Fibroblast of lung (primary cell): ENCODE measurements around the gene ADAMTS5. TPM values are rescaled to one million over a fixed set of nuclear protein-coding genes. Genes with fewer than 3 reads are reported as not detected.
A peak's percentile ranks its signal among the peaks of the same experiment; 100 is the strongest.

Experiments
- DNase-seq, 2 donors: peaks; one replicate each; pipeline versions ENCODE4 v3.0.0 to v3.0.0-alpha.2; 2010; ENCODE audit warnings: low read depth in 2 of 2
- H2AFZ ChIP-seq: 2 replicates; pipeline ENCODE4 v1.5.1; 2012; ENCODE audit warnings: low read length, control low read depth, inconsistent platforms
- H3K27ac ChIP-seq: 2 replicates; pipeline ENCODE4 v1.5.1; 2011; ENCODE audit warnings: low read length, control low read depth; ENCODE audit not compliant: insufficient read depth
- H3K27me3 ChIP-seq: 2 replicates; pipeline ENCODE4 v1.5.1; 2011; ENCODE audit warnings: mild to moderate bottlenecking, low read length; ENCODE audit not compliant: control insufficient read depth, insufficient read depth
- H3K36me3 ChIP-seq: 2 replicates; pipeline ENCODE4 v1.5.1; 2011; ENCODE audit warnings: low read length; ENCODE audit not compliant: control insufficient read depth, insufficient read depth
- H3K4me1 ChIP-seq: 2 replicates; pipeline ENCODE4 v1.5.1; 2011; ENCODE audit warnings: low read length; ENCODE audit not compliant: control insufficient read depth, insufficient read depth; ENCODE audit errors: extremely low read depth
- H3K4me2 ChIP-seq: 2 replicates; pipeline ENCODE4 v1.5.1; 2011; ENCODE audit warnings: low read length, control low read depth; ENCODE audit not compliant: insufficient read depth; ENCODE audit errors: extremely low read depth
- H3K4me3 ChIP-seq, 4 experiments: fragments of 200-600 bp in 1 of 4; sonication (generic) in 1 of 4; replicated peaks in 1 of 4; 2 replicates each; pipeline ENCODE4 v1.5.1; 2011 to 2016; ENCODE audit warnings: low read length in 4 of 4, low read depth in 3 of 4, mild to moderate bottlenecking in 3 of 4, control low read depth in 2 of 4, inconsistent platforms in 1 of 4, mixed read lengths in 1 of 4; ENCODE audit not compliant: insufficient read depth in 1 of 4; ENCODE audit errors: control extremely low read depth in 1 of 4
- H3K79me2 ChIP-seq: 2 replicates; pipeline ENCODE4 v1.5.1; 2012; ENCODE audit warnings: mild to moderate bottlenecking, low read length, inconsistent platforms; ENCODE audit not compliant: control insufficient read depth, insufficient read depth
- H3K9ac ChIP-seq: 2 replicates; pipeline ENCODE4 v1.5.1; 2011; ENCODE audit warnings: mild to moderate bottlenecking, low read length, control low read depth; ENCODE audit not compliant: insufficient read depth
- H3K9me3 ChIP-seq: 2 replicates; pipeline ENCODE4 v1.5.1; 2012; ENCODE audit warnings: low read depth, low read length; ENCODE audit not compliant: control insufficient read depth, insufficient read depth
- H4K20me1 ChIP-seq: 2 replicates; pipeline ENCODE4 v1.5.1; 2011; ENCODE audit warnings: low read length; ENCODE audit not compliant: control insufficient read depth, insufficient read depth; ENCODE audit errors: extremely low read depth
- CTCF ChIP-seq, 2 donors: IDR thresholded peaks in 1 of 2; conservative IDR thresholded peaks in 1 of 2; 1 replicate in 1 of 2; 2 replicates in 1 of 2; pipeline ENCODE4 v1.5.1; 2011 to 2012; ENCODE audit warnings: low read length in 2 of 2, control low read depth in 1 of 2, inconsistent platforms in 1 of 2, low read depth in 1 of 2, mild to moderate bottlenecking in 1 of 2
- EZH2 ChIP-seq: IDR thresholded peaks from 2 replicates; pipeline ENCODE4 v1.5.1; 2012; ENCODE audit warnings: low read length, control low read depth, mild to moderate bottlenecking; ENCODE audit errors: missing control alignments
- polyA plus RNA-seq, 2 donors: library from polyadenylated mRNA; depleted of rRNA in 1 of 2; stranded (reverse) in 1 of 2; unstranded in 1 of 2; fragments of >200 nt; gene quantifications; 2 replicates each; pipeline ENCODE4 v1.2.1, GENCODE V29; 2011 to 2012; ENCODE audit warnings: missing spikeins in 1 of 2
- total RNA-seq: library from RNA; depleted of rRNA; stranded (reverse); fragments of >200 nt; gene quantifications from 2 replicates; pipeline ENCODE4 v1.2.1, GENCODE V29; 2014

ADAMTS5 gene
- total and polyA plus RNA-seq, 2 donors (not counting 1 experiment from before 2014, with no cell fraction given) = 4.3 to 12.2 TPM

DNA sequence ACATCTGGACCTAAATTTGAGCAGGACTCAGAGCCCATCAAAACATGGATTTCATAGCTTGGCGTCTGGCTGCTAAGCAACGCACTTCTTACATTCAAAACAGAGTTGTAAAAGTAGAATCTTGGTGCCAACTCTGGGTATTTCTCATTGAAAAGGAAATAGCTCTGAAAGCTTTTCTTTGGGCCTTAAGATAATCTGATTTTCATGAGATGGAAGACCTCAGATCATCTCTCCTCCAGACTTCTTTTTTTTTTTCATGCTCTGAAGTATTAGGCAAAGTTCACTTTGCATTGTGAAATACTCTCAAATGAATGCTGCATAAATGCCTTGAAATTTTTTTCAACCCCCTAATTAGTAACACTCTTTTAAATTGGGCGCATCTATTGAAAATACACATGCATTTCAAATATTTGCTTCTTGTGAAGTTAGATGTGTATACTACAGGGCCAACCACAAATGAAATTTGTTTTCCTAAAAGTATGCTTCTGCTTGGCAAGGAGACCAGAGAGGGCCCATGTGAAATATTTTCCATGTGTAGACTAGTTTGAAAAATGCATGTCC is 4.2 kb downstream of the ADAMTS5 start:
- Histone ChIP-seq H3K36me3 (no peaks in the 10 kb centered on the region), H3K9ac (no peak overlapping the region), H3K27ac (no peak overlapping the region), H3K4me3 (peak overlapping the region in 3 of 4 experiments; percentile 6 to 74 (median 21)), H3K4me1 (peaks cover 4% of the 10 kb centered on the region), H3K9me3 (no peaks in the 10 kb centered on the region), H3K79me2 (no peaks in the 10 kb centered on the region), H2AFZ (no peak overlapping the region), H3K27me3 (no peaks in the 10 kb centered on the region), H3K4me2 (peak overlapping the region; percentile 77), H4K20me1 (no peaks in the 10 kb centered on the region)
- TF ChIP-seq CTCF (conservative IDR thresholded peaks at IDR 0.05 in 1 of 2, IDR thresholded peaks at IDR 0.05 in 1 of 2; ENCODE audit: low read depth in 1 of 2, low read length in 2 of 2) (no peak), EZH2 (no peak)
- DNase-seq = peak in 1 of 2 donors; percentile 42

DNA sequence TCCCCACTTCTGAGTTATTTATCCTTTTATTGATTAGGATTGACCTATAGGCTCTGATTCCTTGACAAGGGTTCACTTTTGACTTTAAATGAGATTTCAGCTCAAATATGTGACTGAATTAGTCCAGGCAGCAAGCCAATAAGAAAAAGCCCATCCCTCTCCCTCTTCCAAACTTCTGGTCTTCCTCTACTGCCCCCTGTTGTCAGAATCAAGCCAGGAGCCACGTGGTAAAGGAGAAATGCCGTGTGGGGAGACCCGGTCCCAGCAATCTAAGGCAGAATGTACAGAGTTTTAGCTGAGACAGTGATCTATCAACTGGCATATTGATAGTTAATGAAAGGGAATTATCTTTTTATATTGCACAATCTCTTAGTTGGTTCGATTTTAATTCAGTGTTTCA is 5.2 kb downstream of the ADAMTS5 start:
- Histone ChIP-seq H3K9me3 (no peaks in the 10 kb centered on the region), H3K79me2 (no peaks in the 10 kb centered on the region), H3K9ac (no peak overlapping the region), H3K4me3 (no peak overlapping the region), H3K27ac (no peak overlapping the region), H2AFZ (no peak overlapping the region), H3K27me3 (no peaks in the 10 kb centered on the region), H4K20me1 (no peaks in the 10 kb centered on the region), H3K4me2 (no peak overlapping the region), H3K36me3 (no peaks in the 10 kb centered on the region), H3K4me1 (peaks cover 4% of the 10 kb centered on the region)
- TF ChIP-seq CTCF (conservative IDR thresholded peaks at IDR 0.05 in 1 of 2, IDR thresholded peaks at IDR 0.05 in 1 of 2; ENCODE audit: low read depth in 1 of 2, low read length in 2 of 2) = peak in 1 of 2 donors; percentile 29
- TF ChIP-seq EZH2 = no peak
- no peak for DNase-seq

GRCh38 chr21:26958788-26959187 is 8.1 kb downstream of the ADAMTS5 start:
- Histone ChIP-seq H3K36me3 (no peaks in the 10 kb centered on the region), H3K4me3 (no peak overlapping the region), H2AFZ (no peak overlapping the region), H3K9me3 (no peaks in the 10 kb centered on the region), H3K4me2 (no peak overlapping the region), H3K79me2 (no peaks in the 10 kb centered on the region), H3K4me1 (peaks cover 2% of the 10 kb centered on the region), H3K27ac (no peak overlapping the region), H3K27me3 (no peaks in the 10 kb centered on the region), H4K20me1 (no peaks in the 10 kb centered on the region), H3K9ac (no peak overlapping the region)
- no peak for TF ChIP-seq CTCF (conservative IDR thresholded peaks at IDR 0.05 in 1 of 2, IDR thresholded peaks at IDR 0.05 in 1 of 2; ENCODE audit: low read depth in 1 of 2, low read length in 2 of 2)
- DNase-seq = no peak
